ENCODE data around the gene ARSA.
"Not testable (repeated sequence)": the region's sequence is repeated elsewhere in the genome, so short reads cannot be mapped to it uniquely, and the experiment has no call there.

ARSA gene

DNA sequence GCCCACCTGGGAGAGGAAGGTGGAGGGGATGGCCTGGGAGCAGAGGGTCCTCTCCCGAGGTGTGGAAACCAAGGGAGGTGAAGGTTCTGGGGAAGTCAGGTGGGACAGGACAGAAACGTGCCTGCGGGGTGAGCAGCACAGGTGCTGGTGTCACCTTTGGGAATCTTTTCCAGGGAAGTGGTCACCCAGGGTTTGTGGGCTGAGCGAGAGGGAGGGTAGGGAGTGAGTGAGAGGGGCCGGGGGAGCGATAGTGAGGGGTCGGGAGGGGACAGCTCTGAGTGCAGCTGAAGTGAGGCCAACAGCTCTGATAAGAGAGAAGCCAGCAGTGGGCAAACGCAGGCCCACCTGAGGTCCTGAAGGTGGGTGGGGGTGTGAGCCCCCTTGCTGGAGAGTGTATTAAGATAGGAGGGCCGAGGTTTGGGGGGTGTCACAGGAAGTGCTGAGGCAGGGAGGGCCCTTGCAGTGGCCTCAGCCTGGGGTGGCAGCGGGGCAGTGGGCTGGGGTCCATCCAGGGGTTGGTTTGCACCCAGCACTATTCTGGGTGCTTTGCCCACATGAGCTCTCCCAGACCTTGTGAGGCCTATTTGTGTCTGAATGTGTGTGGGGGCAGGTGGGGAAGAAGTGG, 43.1 kb upstream of the ARSA start:
- H3K27me3 ChIP-seq (replicated peaks), result peaks cover 20% of the 10 kb centered on the region
- TF ChIP-seq, protein P1, sequence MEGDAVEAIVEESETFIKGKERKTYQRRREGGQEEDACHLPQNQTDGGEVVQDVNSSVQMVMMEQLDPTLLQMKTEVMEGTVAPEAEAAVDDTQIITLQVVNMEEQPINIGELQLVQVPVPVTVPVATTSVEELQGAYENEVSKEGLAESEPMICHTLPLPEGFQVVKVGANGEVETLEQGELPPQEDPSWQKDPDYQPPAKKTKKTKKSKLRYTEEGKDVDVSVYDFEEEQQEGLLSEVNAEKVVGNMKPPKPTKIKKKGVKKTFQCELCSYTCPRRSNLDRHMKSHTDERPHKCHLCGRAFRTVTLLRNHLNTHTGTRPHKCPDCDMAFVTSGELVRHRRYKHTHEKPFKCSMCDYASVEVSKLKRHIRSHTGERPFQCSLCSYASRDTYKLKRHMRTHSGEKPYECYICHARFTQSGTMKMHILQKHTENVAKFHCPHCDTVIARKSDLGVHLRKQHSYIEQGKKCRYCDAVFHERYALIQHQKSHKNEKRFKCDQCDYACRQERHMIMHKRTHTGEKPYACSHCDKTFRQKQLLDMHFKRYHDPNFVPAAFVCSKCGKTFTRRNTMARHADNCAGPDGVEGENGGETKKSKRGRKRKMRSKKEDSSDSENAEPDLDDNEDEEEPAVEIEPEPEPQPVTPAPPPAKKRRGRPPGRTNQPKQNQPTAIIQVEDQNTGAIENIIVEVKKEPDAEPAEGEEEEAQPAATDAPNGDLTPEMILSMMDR (IDR thresholded peaks at IDR 0.05; ENCODE audit: low read depth, low read length, missing control alignments), result no peak

DNA sequence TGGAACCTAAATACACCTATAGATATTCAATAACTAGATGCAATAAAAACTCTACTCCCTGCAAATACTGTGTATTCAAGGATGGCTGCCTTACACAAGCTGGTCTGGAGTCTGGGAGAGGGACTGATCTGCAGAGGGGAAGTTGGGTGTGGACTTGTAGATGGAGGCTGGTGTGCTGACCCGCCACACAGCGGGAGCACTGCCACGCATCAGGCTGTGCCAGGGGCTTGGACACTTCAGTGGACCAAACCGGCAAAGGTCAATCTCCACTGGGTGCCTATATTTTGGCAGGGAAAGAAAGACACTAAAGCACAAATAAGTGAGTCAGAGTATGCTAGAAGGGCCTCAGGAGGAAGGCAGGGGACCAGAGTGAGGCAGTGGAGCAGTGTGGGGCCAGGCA, 42.6 kb upstream of the ARSA start:
- Histone ChIP-seq H3K4me3 (ENCODE audit: low read depth, low read length) (no peak overlapping the region), H3K27ac (no peak overlapping the region), H3K27me3 (replicated peaks) (peaks cover 18% of the 10 kb centered on the region), H3K36me3 (replicated peaks) (no peaks in the 10 kb centered on the region)
- TF ChIP-seq, protein P1 (IDR thresholded peaks at IDR 0.05; ENCODE audit: low read depth, low read length, missing control alignments), result no peak
- in situ Hi-C loops (cut with HindIII; ENCODE audit: low pct_ligation_motif_present, low sequenced_read_pairs), result no loop called here
- no peak for DNase-seq

More for the DNA sequence above, 43.1 kb upstream of the ARSA start:
- H3K4me3 ChIP-seq (ENCODE audit: low read depth, low read length), result no peak overlapping the region
- no peak overlapping the region for H3K27ac ChIP-seq
- H3K36me3 ChIP-seq (replicated peaks), result no peaks in the 10 kb centered on the region
- in situ Hi-C loops (cut with HindIII; ENCODE audit: low pct_ligation_motif_present, low sequenced_read_pairs), result no loop called here
- no peak for DNase-seq

DNA sequence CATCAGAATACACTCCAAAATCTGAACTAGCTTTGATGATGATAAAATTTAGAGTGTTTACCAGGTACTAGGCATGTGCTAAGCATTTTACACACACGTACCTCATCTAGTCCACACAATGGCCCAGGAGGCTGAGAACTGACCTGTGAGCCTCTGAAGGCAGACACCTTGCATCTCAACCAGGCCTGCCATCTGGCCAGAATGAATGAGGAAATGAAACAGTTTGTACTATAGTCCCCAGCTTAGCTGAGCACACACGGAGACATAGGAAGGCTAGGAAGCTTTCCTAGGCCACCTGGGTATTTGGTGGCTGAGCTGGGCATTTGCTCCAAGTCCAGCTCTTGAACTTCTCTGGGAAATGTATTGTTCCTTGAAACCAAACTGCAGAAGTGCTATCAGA, 37.8 kb upstream of the ARSA start:
- Histone ChIP-seq H3K27ac (no peak overlapping the region), H3K36me3 (replicated peaks) (no peaks in the 10 kb centered on the region), H3K27me3 (replicated peaks) (no peaks in the 10 kb centered on the region), H3K4me3 (ENCODE audit: low read depth, low read length) (no peak overlapping the region)
- TF ChIP-seq, protein P1 (IDR thresholded peaks at IDR 0.05; ENCODE audit: low read depth, low read length, missing control alignments), result no peak
- no peak for DNase-seq
- in situ Hi-C loops (cut with HindIII; ENCODE audit: low pct_ligation_motif_present, low sequenced_read_pairs), result no loop called here

DNA sequence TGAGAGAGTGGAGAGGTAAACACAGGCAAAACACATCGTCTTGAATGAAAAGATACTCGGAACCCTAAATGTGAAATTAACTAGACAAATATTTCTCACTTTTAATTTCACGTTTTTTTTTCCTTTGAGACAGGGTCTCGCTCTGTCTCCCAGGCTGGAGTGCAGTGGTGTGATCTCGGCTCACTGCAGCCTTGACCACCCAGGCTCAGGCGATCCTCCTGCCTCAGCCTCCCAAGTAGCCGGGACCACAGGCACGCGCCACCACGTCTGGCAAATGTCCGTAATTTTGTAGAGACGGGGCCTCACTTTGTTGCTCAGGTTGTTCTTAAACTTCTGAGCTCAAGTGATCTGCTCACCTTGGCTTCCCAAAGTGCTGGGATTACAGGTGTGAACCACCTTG, 37.3 kb upstream of the ARSA start:
- TF ChIP-seq, protein P1 (IDR thresholded peaks at IDR 0.05; ENCODE audit: low read depth, low read length, missing control alignments), result no peak
- Histone ChIP-seq H3K27me3 (replicated peaks) (no peaks in the 10 kb centered on the region), H3K27ac (no peak overlapping the region), H3K36me3 (replicated peaks) (no peaks in the 10 kb centered on the region), H3K4me3 (ENCODE audit: low read depth, low read length) (no peak overlapping the region)
- no peak for DNase-seq
- in situ Hi-C loops (cut with HindIII; ENCODE audit: low pct_ligation_motif_present, low sequenced_read_pairs), result no loop called here

DNA sequence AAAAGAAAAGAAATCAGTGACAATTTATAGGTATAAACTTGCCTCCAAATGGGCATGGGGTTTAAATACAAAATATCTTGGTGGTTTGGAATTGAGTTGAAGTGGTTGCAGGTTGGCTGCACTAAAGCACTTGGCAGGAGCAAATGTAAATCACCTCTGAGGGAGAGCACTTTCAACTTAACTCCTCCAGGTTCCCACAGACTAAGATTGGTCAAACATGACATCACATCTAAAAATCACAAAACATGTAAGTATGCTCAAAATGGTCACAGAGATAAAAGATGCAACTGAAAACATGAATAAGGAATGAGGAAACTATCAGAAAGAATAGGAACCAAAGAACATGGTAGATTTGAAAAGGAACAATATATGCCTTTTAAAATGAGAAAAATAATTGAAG, 32.4 kb upstream of the ARSA start:
- DNase-seq, result no peak
- TF ChIP-seq, protein P1 (IDR thresholded peaks at IDR 0.05; ENCODE audit: low read depth, low read length, missing control alignments), result no peak
- Histone ChIP-seq H3K36me3 (replicated peaks) (no peaks in the 10 kb centered on the region), H3K27me3 (replicated peaks) (no peaks in the 10 kb centered on the region), H3K4me3 (ENCODE audit: low read depth, low read length) (no peak overlapping the region), H3K27ac (no peak overlapping the region)
- in situ Hi-C loops (cut with HindIII; ENCODE audit: low pct_ligation_motif_present, low sequenced_read_pairs), result no loop called here

DNA sequence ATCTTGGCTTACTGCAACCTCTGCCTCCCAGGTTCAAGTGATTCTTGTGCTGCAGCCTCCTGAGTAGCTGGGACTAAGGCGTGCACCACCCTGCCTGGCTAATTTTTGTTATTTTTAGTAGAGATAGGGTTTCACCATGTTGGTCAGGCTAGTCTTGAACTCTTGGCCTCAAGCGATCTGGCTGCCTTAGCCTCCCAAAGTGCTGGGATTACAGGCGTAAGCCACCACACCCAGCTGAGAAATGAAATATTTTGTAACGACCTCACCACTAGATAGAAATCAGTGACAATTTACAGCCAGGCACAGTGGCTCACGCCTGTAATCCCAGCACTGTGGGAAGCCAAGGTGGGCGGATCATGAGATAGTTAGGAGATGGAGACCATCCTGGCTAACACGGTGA, 31.8 kb upstream of the ARSA start:
- H3K36me3 ChIP-seq (replicated peaks); H3K27ac ChIP-seq; H3K27me3 ChIP-seq (replicated peaks); DNase-seq; H3K4me3 ChIP-seq (ENCODE audit: low read depth, low read length); in situ Hi-C loops (cut with HindIII; ENCODE audit: low pct_ligation_motif_present, low sequenced_read_pairs): not testable (repeated sequence)
